Fibroblast of pulmonary artery (primary cell): Measurements from ENCODE around the gene GRIK4.

Experiments used
- DNase-seq: peaks from one replicate; pipeline ENCODE4 v3.0.0-alpha.2; 2010; ENCODE audit warnings: low read depth
- H3K4me3 ChIP-seq: replicated peaks from 2 replicates; pipeline ENCODE4 v1.5.1; 2011; ENCODE audit warnings: low read depth, mild to moderate bottlenecking, control low read depth, low read length, moderate library complexity
- CTCF ChIP-seq: IDR thresholded peaks from 2 replicates; pipeline ENCODE4 v1.5.1; 2011; ENCODE audit warnings: mild to moderate bottlenecking, control low read depth, low read length, inconsistent platforms; ENCODE audit errors: missing control alignments

Gene GRIK4

DNA sequence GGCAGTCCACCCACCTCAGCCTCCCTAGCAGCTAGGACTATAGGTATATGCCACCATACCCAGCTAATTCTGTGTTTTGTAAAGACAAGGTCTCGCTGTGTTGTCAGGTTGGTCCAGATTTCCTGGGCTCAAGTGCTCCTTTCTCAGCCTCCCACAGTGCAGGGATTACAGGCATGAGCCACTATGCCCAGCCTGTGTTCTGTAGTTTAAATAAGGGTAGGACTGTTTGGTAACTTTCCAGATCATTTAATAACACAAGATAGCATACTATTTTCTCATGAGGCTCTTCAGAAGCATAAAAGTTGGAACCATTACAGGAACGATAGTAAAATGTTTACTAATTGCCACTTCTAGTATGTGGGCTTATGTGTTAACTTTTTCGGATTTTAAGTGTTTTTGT, 38.0 kb upstream of the GRIK4 start:
- no peak for DNase-seq
- no peak for TF ChIP-seq CTCF
- H3K4me3 ChIP-seq, result no peak overlapping the region

DNA sequence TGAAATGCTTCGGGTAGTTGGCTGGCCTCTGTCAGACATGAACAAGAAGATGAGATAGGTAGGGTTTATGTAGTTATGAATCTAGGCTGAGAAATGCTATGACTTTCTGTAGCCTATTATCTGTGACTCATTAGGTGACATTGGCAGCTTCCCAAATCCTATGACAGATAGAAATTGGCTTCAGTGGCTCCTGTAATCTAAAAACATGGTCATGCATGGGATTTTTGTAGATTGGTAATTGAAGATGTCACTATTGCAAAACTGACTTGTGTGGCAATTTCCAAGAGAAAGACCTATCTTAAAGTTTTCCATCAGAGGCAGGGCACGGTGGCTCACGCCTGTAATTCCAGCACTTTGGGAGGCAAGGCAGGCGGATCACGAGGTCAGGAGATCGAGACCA, 29.4 kb upstream of the GRIK4 start:
- H3K4me3 ChIP-seq, result no peak overlapping the region
- TF ChIP-seq CTCF, result no peak
- peak; percentile 8 for DNase-seq

DNA sequence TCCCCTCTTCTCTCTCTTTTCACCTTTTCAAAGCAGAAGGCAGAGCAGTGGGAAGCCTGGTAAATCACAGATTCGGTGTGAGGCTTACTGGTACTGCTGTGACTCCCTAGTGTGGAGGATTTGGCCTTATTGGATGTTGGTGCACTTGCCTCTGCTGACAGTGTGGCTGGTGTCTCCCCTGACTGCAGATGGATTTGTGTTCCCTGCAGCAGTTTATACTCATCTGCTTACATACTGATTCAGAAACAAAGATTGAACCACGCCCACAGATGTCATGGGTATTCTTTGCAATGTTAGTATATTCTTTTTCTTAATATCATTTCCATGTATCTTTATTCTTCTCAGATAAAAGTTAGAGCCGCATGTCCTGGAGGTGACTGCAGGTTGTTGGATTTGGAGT, 26.8 kb upstream of the GRIK4 start:
- no peak for TF ChIP-seq CTCF
- no peak overlapping the region for H3K4me3 ChIP-seq
- DNase-seq, result no peak

DNA sequence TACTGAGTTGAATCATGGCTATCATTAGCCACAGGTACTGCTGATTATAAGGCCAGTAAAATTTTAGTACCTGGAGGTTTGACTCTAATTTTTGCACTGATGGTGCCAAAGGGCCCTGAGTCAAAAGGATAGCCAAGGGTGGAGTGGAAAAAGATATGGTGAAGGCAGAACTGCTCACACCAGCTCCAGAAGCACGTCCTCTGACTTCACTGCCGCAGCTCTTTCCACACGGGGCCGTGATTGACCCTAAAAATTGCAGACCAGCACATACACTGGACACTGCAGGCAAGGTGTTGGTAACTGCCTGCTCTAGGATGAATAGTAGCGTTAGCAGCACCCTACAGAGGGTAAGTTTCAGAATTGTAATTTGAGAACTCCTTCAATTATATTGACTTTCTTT, 25.4 kb upstream of the GRIK4 start:
- no peak for TF ChIP-seq CTCF
- DNase-seq, result no peak
- H3K4me3 ChIP-seq, result no peak overlapping the region

DNA sequence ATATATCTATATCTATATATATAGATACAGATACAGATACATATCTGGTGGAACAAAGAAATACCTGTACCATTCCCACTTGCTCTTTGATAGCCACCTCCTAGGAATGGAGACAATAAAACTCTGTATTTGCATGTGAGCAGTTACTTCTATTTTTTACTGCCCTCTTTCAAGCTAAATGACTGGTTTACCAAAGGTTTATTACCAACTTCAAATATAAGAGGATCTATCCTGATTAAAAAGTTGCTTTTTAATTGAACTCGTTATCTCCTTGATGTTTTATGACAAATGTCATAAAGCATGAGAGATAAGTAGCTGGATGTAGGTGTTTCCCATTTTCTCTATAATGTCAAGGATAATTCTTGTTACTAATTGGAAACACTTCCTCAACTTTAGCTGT, 21.7 kb upstream of the GRIK4 start:
- DNase-seq, result no peak
- no peak overlapping the region for H3K4me3 ChIP-seq
- TF ChIP-seq CTCF, result no peak

DNA sequence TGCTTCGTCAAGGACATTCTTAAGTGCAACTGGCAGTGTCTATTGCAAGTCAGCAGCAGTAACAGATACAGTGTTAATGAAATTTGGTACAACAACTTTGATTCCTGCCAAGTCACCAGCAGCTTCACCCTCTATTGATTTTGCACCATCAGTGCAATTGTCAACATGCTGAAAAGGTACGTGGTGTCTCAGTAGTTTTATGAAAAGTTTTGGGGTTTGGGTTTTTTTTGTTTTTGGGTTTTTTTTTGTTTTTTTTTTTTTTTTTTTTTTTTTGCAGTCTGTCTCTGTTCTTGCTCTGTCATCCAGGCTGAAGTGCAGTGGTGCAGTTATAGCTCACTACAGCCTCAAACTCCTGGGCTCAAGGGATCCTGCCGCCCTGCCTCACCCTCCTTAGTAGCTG, 19.1 kb upstream of the GRIK4 start:
- no peak overlapping the region for H3K4me3 ChIP-seq
- no peak for DNase-seq
- no peak for TF ChIP-seq CTCF

- H3K4me3 ChIP-seq, result no peak overlapping the region
- no peak for DNase-seq
- no peak for TF ChIP-seq CTCF
Observed at GRCh38 chr11:120494595-120494994, 17.0 kb upstream of the GRIK4 start.
